ENCODE results near the gene RAB4B. TPM values are rescaled to one million over a fixed set of nuclear protein-coding genes. Genes with fewer than 3 reads are reported as not detected.

Gene RAB4B
- total RNA-seq, 1 donor from 2014 or later: 12.9 TPM

- peaks cover 53% of the 10 kb centered on the region for H3K79me2 ChIP-seq (ENCODE audit: low read depth)
Measured at GRCh38 chr19:40759352-40759751, 18.7 kb upstream of the RAB4B start.

GRCh38 chr19:40762754-40763470, 15.1 kb upstream of the RAB4B start:
- no peak overlapping the region for H3K9ac ChIP-seq
- H3K4me3 ChIP-seq: no peak overlapping the region
- no peaks in the 10 kb centered on the region for H3K9me3 Mint-ChIP-seq
- H3K27ac ChIP-seq: no peak overlapping the region
- H3K27me3 ChIP-seq: no peaks in the 10 kb centered on the region
- peaks cover 52% of the 10 kb centered on the region for H3F3A ChIP-seq (ENCODE audit: low read depth)
- H3K4me1 ChIP-seq: no peaks in the 10 kb centered on the region
- no peaks in the 10 kb centered on the region for H3K9me3 ChIP-seq (ENCODE audit: low read depth)
- peaks cover 3% of the 10 kb centered on the region for H3K27me3 Mint-ChIP-seq (ENCODE audit: insufficient read depth, low read depth)
- DNase-seq (ENCODE audit: low spot score): no peak
- H4K20me1 ChIP-seq (ENCODE audit: low read depth): peaks cover 62% of the 10 kb centered on the region
- peaks cover 6% of the 10 kb centered on the region for H3K36me3 ChIP-seq
- no peaks in the 10 kb centered on the region for H3K4me1 Mint-ChIP-seq
- no peak overlapping the region for H2AFZ ChIP-seq (replicated peaks)
- no peak overlapping the region for H3K4me2 ChIP-seq
- H3K4me3 Mint-ChIP-seq: no peak overlapping the region
- peaks cover 20% of the 10 kb centered on the region for H3K79me2 ChIP-seq (ENCODE audit: low read depth)
- H3K36me3 Mint-ChIP-seq: peaks cover 47% of the 10 kb centered on the region
- no peak for TF ChIP-seq EZH2 (IDR thresholded peaks at IDR 0.05)
- no peak for TF ChIP-seq CTCF (IDR thresholded peaks at IDR 0.05)
- no peak for TF ChIP-seq EZH2phosphoT487 (IDR thresholded peaks at IDR 0.05)
- H3K27ac Mint-ChIP-seq: no peak overlapping the region

More at GRCh38 chr19:40759352-40759751, 18.7 kb upstream of the RAB4B start:
- no peaks in the 10 kb centered on the region for H3K9me3 ChIP-seq (ENCODE audit: low read depth)
- no peak overlapping the region for H3K9ac ChIP-seq
- peaks cover 6% of the 10 kb centered on the region for H3K36me3 ChIP-seq
- H2AFZ ChIP-seq (replicated peaks): no peak overlapping the region
- Mint-ChIP-seq H3K36me3 (peaks cover 53% of the 10 kb centered on the region), H3K9me3 (no peaks in the 10 kb centered on the region), H3K27me3 (ENCODE audit: insufficient read depth, low read depth) (peaks cover 5% of the 10 kb centered on the region), H3K4me1 (peaks cover 17% of the 10 kb centered on the region), H3K27ac (no peak overlapping the region), H3K4me3 (no peak overlapping the region)
- no peak overlapping the region for H3K4me3 ChIP-seq
- H3K27ac ChIP-seq: no peak overlapping the region
- H3K27me3 ChIP-seq: no peaks in the 10 kb centered on the region
- no peak for DNase-seq (ENCODE audit: low spot score)
- no peak overlapping the region for H3K4me2 ChIP-seq
- peaks cover 86% of the 10 kb centered on the region for H4K20me1 ChIP-seq (ENCODE audit: low read depth)
- TF ChIP-seq CTCF (IDR thresholded peaks at IDR 0.05): no peak
- no peak for TF ChIP-seq EZH2phosphoT487 (IDR thresholded peaks at IDR 0.05)
- TF ChIP-seq EZH2 (IDR thresholded peaks at IDR 0.05): no peak
- peaks cover 35% of the 10 kb centered on the region for H3F3A ChIP-seq (ENCODE audit: low read depth)
- peaks cover 4% of the 10 kb centered on the region for H3K4me1 ChIP-seq

- peaks cover 3% of the 10 kb centered on the region for H3K27me3 Mint-ChIP-seq (ENCODE audit: insufficient read depth, low read depth)
- peaks cover 43% of the 10 kb centered on the region for H3K36me3 Mint-ChIP-seq
- H3K9me3 ChIP-seq (ENCODE audit: low read depth): no peaks in the 10 kb centered on the region
- H3K4me1 Mint-ChIP-seq: no peaks in the 10 kb centered on the region
- H3K4me3 Mint-ChIP-seq: no peak overlapping the region
- H3K79me2 ChIP-seq (ENCODE audit: low read depth): peaks cover 13% of the 10 kb centered on the region
- H3K27me3 ChIP-seq: no peaks in the 10 kb centered on the region
- no peak overlapping the region for H2AFZ ChIP-seq (replicated peaks)
- no peaks in the 10 kb centered on the region for H3K9me3 Mint-ChIP-seq
- H3K36me3 ChIP-seq: peaks cover under 1% of the 10 kb centered on the region
- no peak for TF ChIP-seq EZH2phosphoT487 (IDR thresholded peaks at IDR 0.05)
- no peak for TF ChIP-seq EZH2 (IDR thresholded peaks at IDR 0.05)
- TF ChIP-seq CTCF (IDR thresholded peaks at IDR 0.05): no peak
- no peak overlapping the region for H3K27ac Mint-ChIP-seq
- no peak for DNase-seq (ENCODE audit: low spot score)
- H3K4me1 ChIP-seq: no peaks in the 10 kb centered on the region
- peaks cover 57% of the 10 kb centered on the region for H4K20me1 ChIP-seq (ENCODE audit: low read depth)
- H3K9ac ChIP-seq: no peak overlapping the region
- peaks cover 47% of the 10 kb centered on the region for H3F3A ChIP-seq (ENCODE audit: low read depth)
- H3K4me2 ChIP-seq: no peak overlapping the region
- no peak overlapping the region for H3K4me3 ChIP-seq
- no peak overlapping the region for H3K27ac ChIP-seq
Measured at GRCh38 chr19:40763526-40763925, 14.5 kb upstream of the RAB4B start.

All from neural progenitor cell (in vitro differentiated cells).